RWPE2 (cell line): Measurements from ENCODE around the gene EML2.

Experiments
- ATAC-seq: fragments of 200-7000 bp; cut with Tn5 transposase; 3 replicates; pipeline ENCODE4 v1.9.1; 2021; ENCODE audit warnings: low read depth
- DNase-seq: peaks from one replicate; pipeline ENCODE4 v3.0.0-alpha.2; 2020; ENCODE audit warnings: low spot score
- H3K27ac ChIP-seq: fragments of 450-650 bp; 2 replicates; pipeline ENCODE4 v1.5.1; 2017; ENCODE audit warnings: mild to moderate bottlenecking; ENCODE audit not compliant: poor library complexity, severe bottlenecking
- H3K27me3 ChIP-seq: fragments of 250-450 bp; sonication (Bioruptor Pico); 2 replicates; pipeline ENCODE4 v1.5.1; 2021; ENCODE audit warnings: mild to moderate bottlenecking, moderate library complexity; ENCODE audit not compliant: insufficient read depth, poor library complexity, severe bottlenecking
- H3K36me3 ChIP-seq: fragments of 250-450 bp; sonication (Bioruptor Pico); 2 replicates; pipeline ENCODE4 v1.5.1; 2020; ENCODE audit warnings: low read depth, mild to moderate bottlenecking, moderate library complexity
- H3K4me1 ChIP-seq: fragments of 250-450 bp; sonication (Bioruptor Pico); 2 replicates; pipeline ENCODE4 v1.5.1; 2021; ENCODE audit warnings: mild to moderate bottlenecking, moderate library complexity; ENCODE audit not compliant: insufficient read depth, poor library complexity, severe bottlenecking
- H3K4me3 ChIP-seq: fragments of 250-450 bp; sonication (Bioruptor Pico); 2 replicates; pipeline ENCODE4 v1.5.1; 2021; ENCODE audit warnings: mild to moderate bottlenecking, moderate library complexity; ENCODE audit not compliant: severe bottlenecking
- H3K9me3 ChIP-seq: fragments of 250-450 bp; sonication (Bioruptor Pico); 2 replicates; pipeline ENCODE4 v1.5.1; 2021; ENCODE audit warnings: mild to moderate bottlenecking, moderate library complexity; ENCODE audit not compliant: severe bottlenecking
- TF ChIP-seq, protein P1 (sequence below): fragments of 450-650 bp; IDR thresholded peaks from one replicate; pipeline ENCODE4 v1.5.1; 2017; ENCODE audit warnings: mild to moderate bottlenecking, moderate library complexity; ENCODE audit not compliant: poor library complexity, severe bottlenecking

The EML2 gene

DNA sequence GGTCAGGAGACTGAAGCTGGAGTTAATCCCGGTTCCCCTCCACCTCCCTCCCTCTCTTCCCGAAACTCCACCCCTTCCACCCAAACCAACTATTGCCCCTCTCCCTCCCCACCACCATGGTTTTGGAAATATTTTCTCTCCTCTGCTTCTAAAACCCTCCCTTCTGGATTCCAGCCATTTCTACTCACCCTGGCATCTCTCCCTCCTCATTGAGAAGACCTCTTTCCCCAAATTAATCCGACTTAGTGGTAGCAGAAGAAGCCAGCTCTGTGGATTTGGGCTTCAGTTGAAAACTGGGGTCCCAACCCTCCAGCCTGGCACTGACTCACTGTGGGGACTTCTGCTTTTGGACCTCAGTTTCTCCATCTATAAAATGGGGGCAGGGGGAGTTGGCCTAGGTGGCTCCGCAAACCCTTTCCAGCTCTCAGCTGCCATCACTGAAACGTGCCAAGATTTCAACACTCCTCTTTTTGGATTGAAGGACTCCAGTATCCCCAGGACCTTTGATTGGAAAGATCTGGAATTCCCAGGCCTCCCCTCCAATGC lies 38.8 kb downstream of the EML2 start:
- H3K9me3 ChIP-seq, result no peaks in the 10 kb centered on the region
- TF ChIP-seq, protein P1, sequence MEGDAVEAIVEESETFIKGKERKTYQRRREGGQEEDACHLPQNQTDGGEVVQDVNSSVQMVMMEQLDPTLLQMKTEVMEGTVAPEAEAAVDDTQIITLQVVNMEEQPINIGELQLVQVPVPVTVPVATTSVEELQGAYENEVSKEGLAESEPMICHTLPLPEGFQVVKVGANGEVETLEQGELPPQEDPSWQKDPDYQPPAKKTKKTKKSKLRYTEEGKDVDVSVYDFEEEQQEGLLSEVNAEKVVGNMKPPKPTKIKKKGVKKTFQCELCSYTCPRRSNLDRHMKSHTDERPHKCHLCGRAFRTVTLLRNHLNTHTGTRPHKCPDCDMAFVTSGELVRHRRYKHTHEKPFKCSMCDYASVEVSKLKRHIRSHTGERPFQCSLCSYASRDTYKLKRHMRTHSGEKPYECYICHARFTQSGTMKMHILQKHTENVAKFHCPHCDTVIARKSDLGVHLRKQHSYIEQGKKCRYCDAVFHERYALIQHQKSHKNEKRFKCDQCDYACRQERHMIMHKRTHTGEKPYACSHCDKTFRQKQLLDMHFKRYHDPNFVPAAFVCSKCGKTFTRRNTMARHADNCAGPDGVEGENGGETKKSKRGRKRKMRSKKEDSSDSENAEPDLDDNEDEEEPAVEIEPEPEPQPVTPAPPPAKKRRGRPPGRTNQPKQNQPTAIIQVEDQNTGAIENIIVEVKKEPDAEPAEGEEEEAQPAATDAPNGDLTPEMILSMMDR, result no peak

DNA sequence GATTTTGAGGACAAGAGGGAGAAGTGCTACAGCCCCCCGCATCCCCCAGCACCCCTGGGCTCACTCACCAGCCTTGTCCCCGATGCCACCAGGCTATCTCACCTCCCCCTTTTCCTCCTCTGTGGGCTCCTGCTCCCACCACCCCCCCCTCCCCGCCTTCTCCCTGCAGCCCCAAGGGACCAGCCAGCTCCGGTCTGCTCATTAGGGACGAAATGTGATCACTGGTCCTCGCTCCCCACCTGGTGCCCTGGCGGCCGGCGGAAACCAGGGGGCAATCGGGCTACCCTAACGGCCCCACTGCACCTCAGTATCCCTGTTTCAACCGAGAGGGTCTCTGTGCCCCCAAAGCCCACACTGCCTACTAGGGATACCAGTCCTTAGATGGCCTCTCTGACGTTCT lies 39.9 kb downstream of the EML2 start:
- DNase-seq, result no peak
- H3K4me3 ChIP-seq, result no peak overlapping the region
- H3K4me1 ChIP-seq, result peaks cover 18% of the 10 kb centered on the region
- ATAC-seq, result no peak
- H3K27ac ChIP-seq, result no peak overlapping the region
- H3K36me3 ChIP-seq, result no peaks in the 10 kb centered on the region
- TF ChIP-seq, protein P1, result no peak
- H3K27me3 ChIP-seq, result no peaks in the 10 kb centered on the region
- H3K9me3 ChIP-seq, result no peaks in the 10 kb centered on the region

More for the DNA sequence above, 38.8 kb downstream of the EML2 start:
- no peak for DNase-seq
- H3K4me1 ChIP-seq, result peaks cover 18% of the 10 kb centered on the region
- no peaks in the 10 kb centered on the region for H3K27me3 ChIP-seq
- no peaks in the 10 kb centered on the region for H3K36me3 ChIP-seq
- ATAC-seq, result no peak
- H3K27ac ChIP-seq, result no peak overlapping the region
- H3K4me3 ChIP-seq, result no peak overlapping the region

DNA sequence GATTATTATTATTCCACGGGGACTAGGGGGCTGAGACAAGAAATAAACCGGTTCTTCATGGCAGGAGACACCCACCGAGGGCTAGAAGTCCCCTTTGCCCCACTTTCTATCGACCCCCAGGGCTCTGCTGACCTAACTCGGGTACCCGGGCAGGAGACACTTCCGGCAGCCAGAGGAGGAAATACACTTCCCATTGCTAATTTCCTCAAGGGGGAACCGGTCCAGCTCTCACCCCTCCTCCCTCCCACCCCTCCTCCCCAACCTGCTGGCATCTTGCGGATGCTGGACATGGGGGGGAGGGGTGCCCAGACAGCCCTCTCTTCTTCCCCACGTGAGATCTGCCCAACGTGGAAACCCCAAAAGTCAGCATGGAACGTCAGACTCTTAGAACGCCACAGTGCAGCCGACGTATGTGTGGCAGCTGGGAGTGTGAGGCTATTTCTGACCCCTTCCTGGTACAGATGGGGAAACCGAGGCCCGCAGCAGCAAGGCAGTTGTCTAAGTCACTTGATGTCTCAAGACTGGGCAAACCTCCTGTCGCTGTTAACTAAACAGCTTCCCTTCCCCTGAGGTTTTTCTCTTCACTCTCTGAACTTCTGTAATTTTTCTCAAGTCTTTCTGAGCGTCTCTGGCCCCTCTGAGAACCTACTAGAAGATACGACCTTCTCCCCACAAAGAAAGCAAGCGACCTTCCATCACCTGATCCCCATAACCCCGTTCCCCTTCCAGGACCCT lies 40.8 kb downstream of the EML2 start:
- TF ChIP-seq, protein P1, result no peak
- no peak for ATAC-seq
- H3K9me3 ChIP-seq, result no peaks in the 10 kb centered on the region
- peaks cover 18% of the 10 kb centered on the region for H3K4me1 ChIP-seq
- H3K4me3 ChIP-seq, result no peak overlapping the region
- no peaks in the 10 kb centered on the region for H3K27me3 ChIP-seq
- H3K27ac ChIP-seq, result no peak overlapping the region
- no peaks in the 10 kb centered on the region for H3K36me3 ChIP-seq
- DNase-seq, result no peak

DNA sequence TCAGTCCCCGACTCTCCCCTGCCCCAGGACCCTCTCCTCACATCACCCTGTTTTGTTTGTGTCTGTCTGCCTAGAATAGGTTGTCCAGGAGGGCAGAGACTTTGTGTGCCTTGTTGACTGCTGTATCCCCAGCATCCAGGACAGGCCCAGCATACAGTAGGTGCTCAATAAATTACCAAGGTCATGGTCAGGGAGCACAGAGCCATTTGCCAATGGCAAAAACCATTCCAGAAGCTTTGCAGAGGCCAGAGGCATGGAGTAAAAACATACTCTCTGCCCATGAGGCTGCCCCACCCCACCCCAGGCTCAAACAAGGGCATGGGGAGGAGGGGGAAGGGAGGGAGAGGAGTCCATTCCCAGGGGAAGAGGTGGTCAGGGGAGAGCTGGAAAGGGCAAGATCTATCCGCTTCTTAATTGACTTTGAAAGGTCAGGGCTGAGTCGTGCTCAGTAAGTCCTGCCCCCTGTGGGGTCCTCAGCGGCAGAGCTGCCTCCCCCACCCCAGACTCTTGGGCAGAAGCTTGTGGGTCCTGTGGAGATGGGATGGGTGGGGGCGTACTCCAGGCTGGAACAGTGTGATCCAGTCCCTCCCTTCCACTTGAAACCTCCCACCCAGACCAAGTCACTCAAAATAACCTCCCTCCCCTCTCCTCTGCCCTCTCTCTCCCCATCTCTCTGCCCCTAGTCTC lies 41.6 kb downstream of the EML2 start:
- TF ChIP-seq, protein P1, result no peak
- H3K36me3 ChIP-seq, result no peaks in the 10 kb centered on the region
- H3K9me3 ChIP-seq, result no peaks in the 10 kb centered on the region
- no peak overlapping the region for H3K4me3 ChIP-seq
- no peaks in the 10 kb centered on the region for H3K27me3 ChIP-seq
- DNase-seq (no peak), ATAC-seq (no peak)
- peaks cover 21% of the 10 kb centered on the region for H3K4me1 ChIP-seq
- H3K27ac ChIP-seq, result no peak overlapping the region

DNA sequence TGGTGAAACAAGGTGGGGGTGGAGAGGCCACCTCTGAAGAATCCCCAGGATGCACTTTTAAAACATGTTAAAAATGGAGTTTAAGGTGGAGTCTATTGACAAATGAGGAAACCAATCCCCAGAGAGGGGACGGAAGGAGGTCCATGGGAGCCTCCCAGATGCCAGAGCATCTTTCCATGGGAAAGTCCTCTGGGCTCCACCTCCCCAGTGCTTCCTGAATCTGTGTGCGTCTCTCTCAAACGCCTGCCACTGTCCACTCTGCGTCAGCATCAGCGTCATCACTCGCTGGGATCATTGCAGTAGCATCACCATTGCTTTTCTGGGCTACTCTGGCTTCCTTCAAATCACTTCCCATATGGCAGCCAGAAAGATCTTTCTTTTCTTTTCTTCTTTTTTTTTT lies 43.4 kb downstream of the EML2 start:
- peaks cover 28% of the 10 kb centered on the region for H3K4me1 ChIP-seq
- TF ChIP-seq, protein P1, result no peak
- no peak for DNase-seq
- H3K9me3 ChIP-seq, result no peaks in the 10 kb centered on the region
- no peaks in the 10 kb centered on the region for H3K27me3 ChIP-seq
- no peak for ATAC-seq
- H3K27ac ChIP-seq, result no peak overlapping the region
- H3K4me3 ChIP-seq, result no peak overlapping the region
- H3K36me3 ChIP-seq, result no peaks in the 10 kb centered on the region
